Measurements from ENCODE around the gene ZBED4.
"Not testable (repeated sequence)": the region's sequence is repeated elsewhere in the genome, so short reads cannot be mapped to it uniquely, and the experiment has no call there.

ZBED4 gene

DNA sequence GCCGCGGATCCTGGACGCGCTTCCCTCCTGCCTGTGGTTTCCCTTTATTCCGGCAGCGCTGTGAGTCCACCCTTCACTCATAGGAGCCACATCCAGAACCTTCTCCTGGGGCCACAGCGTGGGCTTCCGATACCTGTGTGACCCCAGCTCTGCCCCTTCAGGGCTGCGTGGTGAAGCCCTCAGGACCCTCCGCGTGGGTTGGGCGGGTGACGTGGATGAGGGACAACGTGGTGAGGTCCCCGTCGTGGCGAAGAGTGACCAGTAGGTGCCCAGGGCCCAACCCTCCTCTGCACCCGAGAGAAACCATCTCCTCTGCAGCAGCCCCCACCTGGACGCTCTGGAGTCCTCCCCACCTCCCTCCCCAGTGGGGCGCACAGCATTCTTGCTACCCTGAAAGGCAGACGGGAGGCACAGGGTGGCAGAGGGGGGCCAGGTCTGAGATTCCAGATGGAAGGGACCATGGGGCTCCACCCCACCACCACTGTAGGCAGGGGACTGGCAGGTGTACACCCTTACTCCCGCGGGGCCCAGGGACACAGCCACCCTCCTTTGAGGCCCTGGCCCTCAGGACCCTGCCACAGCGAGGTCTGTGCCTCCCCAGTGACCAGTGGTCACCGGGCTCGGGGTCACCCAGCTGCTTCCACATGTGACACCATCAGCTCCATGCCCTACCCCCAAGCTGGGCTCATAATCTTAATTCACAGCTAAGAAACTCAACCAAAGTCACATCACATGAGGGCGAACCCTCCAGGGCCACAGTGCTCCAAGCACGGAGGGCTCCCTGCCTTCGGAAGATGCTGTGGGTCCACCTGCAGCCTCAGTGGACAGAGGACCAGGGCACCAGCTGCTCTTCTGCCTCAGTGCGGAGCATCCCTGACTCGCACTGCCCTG, 3.4 kb upstream of the ZBED4 start:
- Histone ChIP-seq H3K27me3 (replicated peaks; ENCODE audit: control insufficient read depth, insufficient read depth, low read length) (peaks cover 1% of the 10 kb centered on the region; the same call in 1 of the 2 replicates), H3K36me3 (ENCODE audit: control insufficient read depth, insufficient read depth, low read length) (no peaks in the 10 kb centered on the region), H3K4me3 (replicated peaks; ENCODE audit: low read depth, low read length) (no peak overlapping the region)
- no peak for DNase-seq (ENCODE audit: extremely low read depth, insufficient read length)
- TF ChIP-seq, protein P1, sequence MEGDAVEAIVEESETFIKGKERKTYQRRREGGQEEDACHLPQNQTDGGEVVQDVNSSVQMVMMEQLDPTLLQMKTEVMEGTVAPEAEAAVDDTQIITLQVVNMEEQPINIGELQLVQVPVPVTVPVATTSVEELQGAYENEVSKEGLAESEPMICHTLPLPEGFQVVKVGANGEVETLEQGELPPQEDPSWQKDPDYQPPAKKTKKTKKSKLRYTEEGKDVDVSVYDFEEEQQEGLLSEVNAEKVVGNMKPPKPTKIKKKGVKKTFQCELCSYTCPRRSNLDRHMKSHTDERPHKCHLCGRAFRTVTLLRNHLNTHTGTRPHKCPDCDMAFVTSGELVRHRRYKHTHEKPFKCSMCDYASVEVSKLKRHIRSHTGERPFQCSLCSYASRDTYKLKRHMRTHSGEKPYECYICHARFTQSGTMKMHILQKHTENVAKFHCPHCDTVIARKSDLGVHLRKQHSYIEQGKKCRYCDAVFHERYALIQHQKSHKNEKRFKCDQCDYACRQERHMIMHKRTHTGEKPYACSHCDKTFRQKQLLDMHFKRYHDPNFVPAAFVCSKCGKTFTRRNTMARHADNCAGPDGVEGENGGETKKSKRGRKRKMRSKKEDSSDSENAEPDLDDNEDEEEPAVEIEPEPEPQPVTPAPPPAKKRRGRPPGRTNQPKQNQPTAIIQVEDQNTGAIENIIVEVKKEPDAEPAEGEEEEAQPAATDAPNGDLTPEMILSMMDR (IDR thresholded peaks at IDR 0.05; ENCODE audit: insufficient read depth, low read length, poor library complexity, severe bottlenecking): no peak

DNA sequence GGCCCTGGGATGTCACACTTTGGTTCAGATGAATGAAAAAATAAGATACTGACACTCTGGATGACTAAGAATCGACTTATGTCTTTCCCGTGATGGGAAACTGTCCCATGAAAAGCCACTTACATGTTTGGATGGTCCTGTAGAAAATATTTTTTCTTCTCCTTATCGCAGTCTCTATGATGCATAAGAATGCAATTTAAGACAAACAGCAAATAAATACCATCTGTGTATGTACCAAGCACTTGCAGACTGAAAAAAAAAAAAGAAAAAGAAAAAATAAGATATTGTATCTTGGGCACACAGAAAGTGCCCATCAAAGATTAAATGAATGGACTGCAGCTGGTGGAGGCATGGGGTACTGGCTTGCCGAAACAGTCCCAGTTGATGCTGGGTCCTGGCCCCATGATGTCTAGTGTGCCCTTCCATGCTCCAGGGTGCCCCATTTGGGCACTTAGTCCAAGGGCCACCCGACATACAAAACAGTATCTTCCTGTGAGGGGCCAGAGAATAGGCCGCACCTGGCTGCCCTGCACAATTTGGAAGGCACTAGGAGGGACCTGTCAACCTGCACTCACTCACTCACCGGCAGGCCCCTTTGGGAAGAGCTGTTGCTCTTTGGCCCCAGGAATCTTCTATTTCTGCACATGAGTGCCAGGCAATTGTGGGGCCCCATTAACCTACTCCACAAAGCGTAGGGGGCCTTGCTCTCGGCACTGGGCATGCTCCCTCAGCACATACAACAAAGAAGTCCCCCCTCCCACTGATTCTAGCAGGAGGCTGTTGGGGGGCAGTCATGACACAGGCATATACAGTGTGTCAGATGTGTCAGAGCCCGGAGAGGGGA, 2.5 kb upstream of the ZBED4 start:
- TF ChIP-seq, protein P1 (IDR thresholded peaks at IDR 0.05; ENCODE audit: insufficient read depth, low read length, poor library complexity, severe bottlenecking): no peak
- H3K4me3 ChIP-seq (replicated peaks; ENCODE audit: low read depth, low read length): no peak overlapping the region
- no peaks in the 10 kb centered on the region for H3K36me3 ChIP-seq (ENCODE audit: control insufficient read depth, insufficient read depth, low read length)
- no peak for DNase-seq (ENCODE audit: extremely low read depth, insufficient read length)
- peaks cover 1% of the 10 kb centered on the region; the same call in 1 of the 2 replicates for H3K27me3 ChIP-seq (replicated peaks; ENCODE audit: control insufficient read depth, insufficient read depth, low read length)

DNA sequence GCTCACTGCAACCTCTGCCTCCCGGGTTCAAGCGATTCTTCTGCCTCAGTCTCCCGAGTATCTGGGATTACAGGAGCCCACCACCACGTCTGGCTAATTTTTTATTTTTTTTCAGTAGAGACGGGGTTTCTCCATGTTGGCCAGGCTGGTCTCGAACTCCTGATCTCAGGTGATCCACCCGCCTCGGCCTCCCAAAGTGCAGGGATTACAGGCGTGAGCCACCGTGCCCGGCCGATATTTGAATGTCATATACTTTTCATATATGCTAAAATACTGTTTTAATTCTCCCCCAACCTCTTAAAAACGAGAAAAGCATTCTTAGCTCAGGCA, 1.1 kb upstream of the ZBED4 start:
- H3K4me3 ChIP-seq (replicated peaks; ENCODE audit: low read depth, low read length): peak overlapping the region; percentile 70

DNA sequence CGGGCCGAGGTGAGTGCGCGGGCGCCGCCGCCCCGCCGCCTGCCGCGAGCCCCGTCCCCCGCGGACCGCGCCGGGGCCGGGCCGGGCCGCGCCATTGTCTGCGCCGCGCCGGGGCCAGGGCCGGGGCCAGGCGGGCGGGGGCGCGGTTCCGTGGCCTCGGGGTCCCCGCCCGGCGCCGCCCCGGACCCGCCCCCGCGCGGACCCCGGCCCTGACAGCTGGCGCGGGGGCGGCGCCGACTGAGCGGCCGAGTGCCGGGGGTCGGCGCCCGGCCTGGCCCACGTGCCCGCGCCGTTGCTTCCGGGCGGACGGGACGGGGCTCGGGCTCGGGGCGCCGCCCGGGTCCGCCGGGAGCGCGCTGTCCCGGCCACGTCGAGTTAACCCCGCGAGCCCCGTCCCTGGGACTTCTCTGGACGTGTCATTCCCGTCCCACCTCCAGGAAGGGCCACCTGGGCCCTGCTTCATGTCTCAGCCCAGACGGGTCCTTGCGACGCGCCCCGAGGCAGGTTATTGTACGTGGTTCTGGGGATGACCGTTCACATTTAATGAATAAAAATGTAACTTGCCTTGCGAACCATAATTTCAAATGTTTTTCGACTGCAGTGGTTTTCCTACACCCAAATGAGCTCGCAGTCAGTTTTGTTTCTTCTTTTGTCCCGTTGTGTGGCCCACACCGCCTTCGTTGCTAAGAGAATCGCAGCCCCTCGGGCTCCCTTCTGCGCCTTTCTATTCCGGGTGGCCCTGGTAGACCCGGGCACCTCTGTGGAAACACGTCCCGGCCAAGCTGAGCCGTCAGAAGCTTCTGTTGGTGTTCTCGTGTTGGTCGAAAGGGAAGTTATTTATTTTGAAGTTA, 562 bp downstream of the ZBED4 start:
- Histone ChIP-seq H3K4me3 (replicated peaks; ENCODE audit: low read depth, low read length) (peak overlapping the region; percentile 92), H3K36me3 (ENCODE audit: control insufficient read depth, insufficient read depth, low read length) (no peaks in the 10 kb centered on the region; the same call in 1 of the 2 replicates), H3K27me3 (replicated peaks; ENCODE audit: control insufficient read depth, insufficient read depth, low read length) (peaks cover 1% of the 10 kb centered on the region; the same call in 1 of the 2 replicates)
- TF ChIP-seq, protein P1 (IDR thresholded peaks at IDR 0.05; ENCODE audit: insufficient read depth, low read length, poor library complexity, severe bottlenecking): no peak
- DNase-seq (ENCODE audit: extremely low read depth, insufficient read length): peak; percentile 44

More for the DNA sequence above, 1.1 kb upstream of the ZBED4 start:
- H3K36me3 ChIP-seq (ENCODE audit: control insufficient read depth, insufficient read depth, low read length); DNase-seq (ENCODE audit: extremely low read depth, insufficient read length); H3K27me3 ChIP-seq (replicated peaks; ENCODE audit: control insufficient read depth, insufficient read depth, low read length): not testable (repeated sequence)

DNA sequence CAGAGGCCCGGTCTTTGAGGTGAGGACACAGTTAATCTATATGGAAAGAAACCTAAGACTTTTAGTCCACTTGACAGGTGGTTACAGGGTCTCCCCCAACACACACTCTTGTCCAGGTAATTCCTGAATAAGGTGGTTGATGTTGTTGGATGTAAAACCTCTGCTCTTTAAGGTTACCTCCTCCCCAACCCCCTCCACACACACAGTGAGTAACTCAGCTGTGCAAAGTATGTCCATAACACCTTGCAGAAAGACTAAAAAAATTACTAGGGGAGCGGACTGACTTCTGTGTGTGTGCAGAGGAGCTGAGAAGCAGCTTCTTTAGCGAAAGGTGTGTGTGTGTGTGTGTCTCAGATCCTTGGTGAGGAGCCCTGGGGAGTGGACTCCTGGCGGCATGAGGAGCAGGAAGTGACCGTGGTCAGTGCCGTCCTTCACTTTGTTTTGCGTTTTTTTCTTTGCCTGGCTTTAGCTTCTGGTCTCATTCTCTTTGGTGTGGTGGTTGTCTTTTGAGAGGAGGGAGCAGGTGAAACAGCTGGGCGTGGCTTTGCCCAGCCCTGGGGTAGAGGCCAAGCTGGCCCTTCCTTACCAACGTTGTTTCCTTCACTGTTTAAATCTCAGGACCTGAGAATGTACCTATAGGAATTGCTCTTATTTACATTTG, 1.7 kb downstream of the ZBED4 start:
- Histone ChIP-seq H3K36me3 (ENCODE audit: control insufficient read depth, insufficient read depth, low read length) (no peaks in the 10 kb centered on the region; the same call in 1 of the 2 replicates), H3K27me3 (replicated peaks; ENCODE audit: control insufficient read depth, insufficient read depth, low read length) (peaks cover 1% of the 10 kb centered on the region; the same call in 1 of the 2 replicates), H3K4me3 (replicated peaks; ENCODE audit: low read depth, low read length) (peak overlapping the region; percentile 92)
- no peak for DNase-seq (ENCODE audit: extremely low read depth, insufficient read length)
- TF ChIP-seq, protein P1 (IDR thresholded peaks at IDR 0.05; ENCODE audit: insufficient read depth, low read length, poor library complexity, severe bottlenecking): no peak
